Right ventricle myocardium inferior (tissue), 1 donor: ENCODE results near the gene ZNF148. TPM values are rescaled to one million over a fixed set of nuclear protein-coding genes. Genes with fewer than 3 reads are reported as not detected.

Source experiments
- ATAC-seq: fragments of 200-7000 bp; cut with Tn5 transposase; one replicate; pipeline ENCODE4 v1.9.1; 2020; ENCODE audit warnings: mild to moderate bottlenecking, moderate library complexity
- DNase-seq: peaks from one replicate; pipeline ENCODE4 v3.0.0; 2021; ENCODE audit errors: missing footprints
- intact Hi-C: fragments of 100-400 bp; cut with DNase I; formaldehyde crosslinking; loops from one replicate; pipeline ENCODE4 v1.11.0; 2022
- total RNA-seq: library from RNA; stranded (reverse); fragmentation: NEBNext Ultra II Directional; extraction: Animal tissue kit (Norgen Biotek cat#: 25700); gene quantifications from one replicate; pipeline ENCODE4 v1.2.1, GENCODE V29; 2021
- donor health status: DM: no; HTN: yes; CAD: no; lungs with severe emphysema.

The ZNF148 gene
- total RNA-seq, 1 donor from 2014 or later, result 43.7 TPM

DNA sequence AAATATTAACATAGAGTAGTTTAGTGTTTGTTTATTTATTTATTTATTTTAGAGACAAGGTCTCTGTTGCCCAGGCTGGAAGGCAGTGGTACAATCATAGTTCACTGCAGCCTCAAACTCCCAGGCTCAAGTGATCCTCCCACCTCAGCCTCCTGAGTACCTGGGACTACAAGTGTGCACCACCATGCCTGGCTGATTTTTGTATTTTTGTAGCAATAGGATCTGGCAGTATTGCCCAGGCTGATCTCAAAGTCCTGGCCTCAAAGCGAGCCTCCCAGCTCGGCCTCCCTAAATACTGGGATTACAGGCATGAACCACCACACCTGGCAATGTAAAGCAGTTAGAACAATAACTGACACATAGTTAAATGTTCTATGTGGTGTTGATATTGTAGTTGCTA, 4.4 kb upstream of the ZNF148 start:
- ATAC-seq (no peak), DNase-seq (no peak)
- intact Hi-C loops, result loop anchor here (5.0 to 10.0 kb wide), 2 partner anchors 92 to 385 kb away; no protein-coding TSS in a partner anchor

DNA sequence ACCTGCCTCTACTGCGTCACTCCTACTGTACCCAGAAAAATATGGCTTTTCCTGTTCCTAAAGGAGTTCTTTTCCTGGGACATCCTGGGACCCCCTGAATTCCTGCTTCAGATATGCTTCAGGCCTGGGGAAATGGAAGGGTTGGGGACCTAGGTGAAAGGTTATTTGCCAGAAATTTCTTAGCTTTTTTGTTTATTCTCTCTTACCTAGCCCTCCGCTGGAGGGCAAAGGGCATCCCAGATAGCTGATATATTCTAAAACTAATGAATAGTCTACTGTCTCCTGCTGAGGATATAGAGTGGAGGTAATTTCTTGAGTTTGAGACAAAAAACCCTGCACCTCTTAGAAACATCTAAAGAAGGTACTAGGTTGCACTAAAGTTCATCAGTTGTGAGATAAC, 3.6 kb upstream of the ZNF148 start:
- no peak for ATAC-seq
- no peak for DNase-seq
- intact Hi-C loops, result loop anchor here (5.0 to 10.0 kb wide), 2 partner anchors 91 to 384 kb away; no protein-coding TSS in a partner anchor

DNA sequence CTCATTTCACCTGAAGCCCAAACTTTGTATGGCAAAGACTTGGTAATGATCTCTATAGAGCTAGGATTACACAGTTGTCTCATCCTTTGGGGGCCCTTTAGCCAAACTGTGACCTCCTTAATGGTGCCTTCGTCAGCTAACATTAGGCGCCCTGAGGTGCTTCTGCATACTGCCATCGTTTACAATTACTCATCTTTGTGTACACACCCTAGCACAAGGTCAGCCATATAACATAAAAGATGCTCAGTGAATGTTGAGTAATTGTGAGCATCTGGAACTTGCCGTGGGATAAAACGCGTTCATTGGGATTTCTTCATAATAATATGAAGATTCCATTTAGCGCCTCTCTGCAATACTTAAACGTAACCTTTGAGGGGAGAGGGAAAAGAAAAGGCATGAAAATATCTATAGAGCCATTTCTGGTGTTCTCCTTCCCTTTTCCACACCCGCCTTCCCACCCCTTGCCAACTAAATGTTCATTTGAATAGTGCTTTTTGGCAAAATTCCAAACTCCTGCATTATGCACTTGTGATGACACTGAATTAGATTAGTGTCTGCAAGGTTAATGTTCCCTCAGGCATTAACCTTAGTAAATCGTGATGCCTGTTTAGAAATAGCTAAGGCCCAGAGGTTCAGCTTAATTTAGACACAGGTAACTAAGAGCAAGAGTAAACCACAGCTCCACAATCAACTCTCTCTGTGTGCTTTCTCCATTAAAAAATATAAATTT, 990 bp upstream of the ZNF148 start:
- ATAC-seq, result no peak
- intact Hi-C loops, result loop anchor here (5.0 to 10.0 kb wide), 2 partner anchors 89 to 381 kb away; no protein-coding TSS in a partner anchor
- no peak for DNase-seq

DNA sequence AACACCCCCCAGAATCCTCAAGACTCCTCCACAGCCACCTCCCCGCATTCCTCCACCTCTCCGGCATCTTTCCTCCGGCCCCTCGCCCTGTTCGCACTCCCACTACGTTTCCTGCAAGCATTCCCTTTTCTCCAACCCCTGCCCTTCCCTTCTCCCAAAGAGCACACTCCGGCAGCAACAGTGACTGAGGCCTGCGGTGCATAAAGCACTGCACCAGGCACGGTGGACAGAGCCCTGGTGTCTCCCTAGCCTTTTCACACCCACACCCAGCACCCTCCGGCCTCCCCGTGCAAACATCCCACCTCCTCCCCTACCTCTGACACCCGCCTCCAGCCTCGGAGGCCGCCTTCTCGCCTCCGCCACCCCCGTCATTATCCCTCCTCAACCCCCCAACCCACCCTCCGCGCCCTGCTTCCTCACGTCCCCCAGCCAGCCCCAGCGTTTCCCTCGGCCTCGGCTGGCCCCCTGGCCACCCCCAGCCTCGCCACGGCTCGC, 577 bp downstream of the ZNF148 start:
- ATAC-seq (peak; percentile 21), DNase-seq (peak; percentile 69)
- intact Hi-C loops, result loop anchor here (10.0 kb wide), 1 partner anchor 380 kb away; no protein-coding TSS in a partner anchor

DNA sequence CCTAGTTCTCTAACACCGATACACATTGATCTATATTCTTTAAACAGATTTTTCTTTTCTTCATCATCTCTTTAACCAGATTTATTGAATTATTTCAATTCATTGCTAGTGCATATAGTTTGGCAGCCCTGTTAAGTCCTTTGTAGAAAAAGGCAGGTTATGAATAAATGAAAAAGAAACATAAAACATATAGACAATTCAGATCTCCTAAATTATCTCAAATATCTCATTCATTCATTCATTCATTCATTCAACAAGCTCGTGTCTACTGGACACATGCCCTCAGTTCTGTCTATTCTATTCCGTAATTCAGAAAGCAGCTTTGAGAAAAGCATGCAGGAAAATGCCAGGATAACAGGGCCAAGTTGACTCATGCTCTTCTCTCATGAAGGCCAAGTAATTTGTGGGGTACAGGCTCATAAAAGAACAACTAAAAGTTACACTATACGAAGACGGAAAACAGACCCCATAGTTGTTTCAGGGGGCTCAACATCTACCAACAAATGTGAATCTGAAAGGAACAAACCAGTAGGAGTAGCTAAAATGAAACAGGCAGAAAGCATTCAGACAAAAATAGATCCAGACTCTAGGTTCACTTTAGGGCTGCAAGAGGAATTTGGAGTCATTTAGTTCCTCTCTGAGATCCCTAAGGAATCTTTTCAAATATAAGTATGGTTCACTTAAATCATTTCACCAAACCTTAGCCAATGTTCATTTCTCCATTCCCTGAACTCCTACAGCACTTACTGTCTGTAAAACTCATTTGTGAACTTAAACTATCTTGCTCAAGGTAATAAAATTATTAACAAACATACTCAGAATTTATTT, 7.5 kb downstream of the ZNF148 start:
- ATAC-seq, result no peak
- intact Hi-C loops, result no loop called here
- DNase-seq, result no peak

DNA sequence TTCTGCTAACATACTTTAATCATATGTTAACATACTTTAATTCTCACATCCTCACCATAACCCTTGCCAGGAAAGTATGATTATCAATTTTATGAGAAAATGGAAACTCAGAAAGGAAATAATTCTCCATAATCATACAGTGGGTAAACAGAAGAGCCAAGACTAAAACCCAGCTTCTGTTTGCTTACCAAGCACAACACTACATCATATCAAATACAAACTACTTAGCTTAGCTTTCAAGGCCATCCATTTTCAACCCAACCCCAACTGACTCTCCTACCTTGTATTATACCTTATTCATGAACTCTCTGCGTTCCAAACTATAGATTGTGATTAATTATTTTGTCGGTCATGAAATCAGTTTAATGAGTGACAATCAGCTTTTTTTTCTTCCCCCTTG, 9.0 kb downstream of the ZNF148 start:
- no peak for ATAC-seq
- intact Hi-C loops, result no loop called here

DNA sequence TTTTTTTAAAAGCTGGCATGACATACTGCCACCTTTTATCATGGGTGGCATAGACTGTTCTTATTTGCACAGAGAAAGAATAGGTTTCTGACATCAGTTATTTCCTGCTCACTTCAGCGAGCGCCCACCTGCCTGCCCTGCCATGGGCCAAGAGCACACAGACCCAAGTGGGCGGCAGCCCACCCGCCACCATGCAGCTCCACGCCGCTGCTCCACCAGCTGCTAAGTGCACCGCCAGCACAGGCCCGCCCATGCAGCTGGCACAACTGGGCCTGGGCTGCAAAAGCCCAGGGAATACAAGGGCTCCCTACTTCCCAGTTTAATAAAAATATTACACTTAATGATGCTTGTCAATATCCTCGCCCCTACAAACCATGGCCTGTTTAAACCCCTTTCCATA, 15.4 kb downstream of the ZNF148 start:
- intact Hi-C loops, result no loop called here
- DNase-seq (no peak), ATAC-seq (no peak)

More for the DNA sequence above, 9.0 kb downstream of the ZNF148 start:
- no peak for DNase-seq

DNA sequence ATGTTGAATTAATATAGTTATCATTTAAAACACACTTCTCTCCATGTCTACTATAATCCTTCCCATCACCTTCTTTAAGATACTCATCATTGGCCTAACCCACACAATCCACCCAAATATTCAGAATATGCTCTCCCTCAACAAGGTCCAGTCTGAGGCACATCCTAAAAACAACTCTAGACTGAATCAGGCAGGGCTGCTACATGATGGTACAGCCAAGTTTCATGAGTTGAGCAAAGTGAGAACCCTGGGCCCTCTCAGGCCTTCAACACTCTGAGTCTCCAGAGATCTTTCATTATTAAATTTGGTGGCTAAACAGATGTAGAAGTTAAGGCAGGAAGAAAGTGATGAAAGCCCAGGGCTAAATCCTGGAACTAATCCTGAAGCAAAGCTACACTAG, 16.2 kb downstream of the ZNF148 start:
- ATAC-seq (peak; percentile 73), DNase-seq (no peak)
- intact Hi-C loops, result no loop called here

DNA sequence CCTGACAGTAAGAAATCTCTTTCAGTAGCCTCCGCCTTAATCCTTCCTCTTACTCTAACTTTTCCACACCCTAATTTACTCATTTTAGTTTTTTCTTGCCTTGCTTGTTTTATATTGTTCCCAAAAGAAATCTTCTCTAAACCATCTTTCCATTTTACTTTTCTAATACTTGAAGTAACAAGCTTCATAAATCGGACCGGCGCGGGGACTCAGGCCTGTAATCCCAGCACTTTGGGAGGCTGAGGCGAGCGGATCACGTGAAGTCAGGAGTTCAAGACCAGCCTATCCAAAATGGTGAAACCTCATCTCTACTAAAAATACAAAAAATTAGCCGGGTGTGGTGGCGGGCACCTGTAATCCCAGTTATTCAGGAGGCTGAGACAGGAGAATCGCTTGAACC, 17.3 kb downstream of the ZNF148 start:
- intact Hi-C loops, result no loop called here
- ATAC-seq (no peak), DNase-seq (no peak)

DNA sequence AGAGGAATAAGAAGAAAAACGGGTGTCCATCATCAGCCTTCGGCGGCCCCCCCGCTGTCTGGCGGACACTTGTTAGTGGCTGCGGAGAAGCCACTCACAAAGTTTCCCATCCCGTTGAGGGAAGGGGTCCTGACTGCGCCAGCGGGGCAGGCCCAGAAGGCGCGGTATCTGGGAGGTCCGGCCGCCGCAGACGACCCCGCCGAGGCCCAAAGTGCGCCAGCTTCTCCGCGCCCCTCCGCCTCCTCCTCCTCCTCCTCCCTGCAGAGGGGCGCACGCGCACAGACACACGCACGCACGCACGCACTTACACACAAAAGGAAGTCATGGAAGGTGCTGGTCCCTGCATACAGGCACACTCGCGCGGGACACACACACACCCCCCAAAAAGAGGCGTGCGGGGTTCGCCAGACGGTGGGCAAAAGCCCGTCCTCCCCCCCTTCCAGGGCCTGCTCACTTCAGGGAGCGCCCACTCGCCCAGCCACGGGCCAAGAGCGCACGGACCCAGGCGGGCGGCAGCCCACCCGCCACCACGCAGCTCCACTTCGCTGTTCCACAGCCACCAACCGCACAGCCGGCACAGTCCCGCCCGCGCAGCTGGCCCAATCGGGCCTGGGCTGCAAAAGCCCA, 18.0 kb downstream of the ZNF148 start:
- peak; percentile 84 for ATAC-seq
- DNase-seq, result peak; percentile 72
- intact Hi-C loops, result no loop called here

DNA sequence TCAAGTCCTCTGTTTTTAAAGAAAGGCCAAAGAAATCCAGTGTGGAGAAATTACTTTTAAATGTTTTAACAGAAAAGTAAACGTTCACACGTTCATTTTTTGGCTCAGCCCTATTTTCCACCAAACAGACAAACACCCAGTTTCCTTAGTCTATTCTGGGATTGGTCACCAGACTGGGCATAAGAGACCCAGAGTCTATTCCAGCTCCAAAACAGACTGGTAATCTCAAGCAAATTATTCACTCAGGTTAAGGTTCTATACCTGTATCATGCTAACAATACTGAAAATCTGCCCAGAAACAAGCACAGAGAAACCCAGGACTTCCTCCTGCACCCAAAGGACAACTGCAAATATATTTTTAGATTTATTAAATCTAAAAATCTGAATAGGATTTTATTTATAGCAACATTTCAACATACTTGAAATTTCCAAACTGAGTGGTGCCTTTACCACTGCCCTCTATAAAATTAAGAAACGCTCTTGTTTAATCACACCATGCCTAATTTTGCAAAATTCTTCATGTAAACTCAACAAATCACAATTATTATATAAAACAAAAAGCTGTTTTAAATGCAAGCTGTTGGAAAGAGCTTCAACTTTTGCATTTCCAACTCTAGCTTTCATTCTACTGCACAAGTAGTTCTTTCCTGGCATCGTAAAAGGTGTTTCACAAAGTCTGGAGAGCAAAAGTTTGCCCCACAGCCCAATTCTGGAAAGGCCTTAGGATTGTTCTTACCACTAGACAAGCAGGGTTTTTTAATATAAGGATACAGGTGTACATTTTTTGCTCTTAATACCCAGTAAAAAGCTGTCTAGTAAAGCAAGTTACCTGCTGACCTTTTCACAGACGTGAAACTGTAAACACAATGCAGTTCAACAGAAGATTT, 18.7 kb downstream of the ZNF148 start:
- intact Hi-C loops, result no loop called here
- ATAC-seq (no peak), DNase-seq (no peak)

DNA sequence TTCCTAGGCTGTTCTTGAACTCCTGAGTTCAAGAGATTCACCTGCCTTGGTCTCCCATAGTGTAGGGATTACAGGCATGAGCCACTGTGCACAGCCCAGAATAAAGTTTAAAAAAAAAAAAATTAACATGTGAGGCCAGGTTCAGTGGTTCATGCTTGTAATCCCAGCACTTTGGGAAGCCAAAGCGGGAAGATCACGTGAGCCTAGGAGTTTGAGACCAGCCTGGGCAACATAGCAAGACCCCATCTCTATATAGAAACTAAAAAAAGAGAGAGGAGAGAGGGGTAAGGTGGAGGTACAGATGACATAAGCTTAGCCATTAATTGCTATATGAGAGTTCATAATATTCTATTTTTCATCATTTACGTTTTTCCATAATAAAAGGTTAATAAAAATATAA, 21.5 kb downstream of the ZNF148 start:
- DNase-seq (no peak), ATAC-seq (no peak)
- intact Hi-C loops, result no loop called here

DNA sequence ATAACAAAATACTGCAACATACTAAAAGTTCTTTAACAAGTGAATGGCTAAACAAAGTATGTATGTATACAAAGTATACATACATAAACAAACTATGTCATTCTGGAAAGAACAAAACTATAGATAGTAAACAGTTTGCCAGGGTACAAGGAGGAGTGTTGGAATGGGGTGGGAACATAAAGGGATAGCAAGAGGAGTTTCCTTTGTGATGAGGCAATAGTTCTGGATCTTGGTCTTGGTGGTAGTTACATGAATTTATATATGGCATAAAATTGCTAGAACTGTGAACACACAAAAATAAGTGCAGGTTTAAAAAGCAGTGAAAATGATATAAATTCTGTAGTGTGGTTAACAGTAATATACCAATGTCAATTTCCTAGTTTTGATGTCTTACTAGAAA, 22.0 kb downstream of the ZNF148 start:
- no peak for ATAC-seq
- no peak for DNase-seq
- intact Hi-C loops, result no loop called here

DNA sequence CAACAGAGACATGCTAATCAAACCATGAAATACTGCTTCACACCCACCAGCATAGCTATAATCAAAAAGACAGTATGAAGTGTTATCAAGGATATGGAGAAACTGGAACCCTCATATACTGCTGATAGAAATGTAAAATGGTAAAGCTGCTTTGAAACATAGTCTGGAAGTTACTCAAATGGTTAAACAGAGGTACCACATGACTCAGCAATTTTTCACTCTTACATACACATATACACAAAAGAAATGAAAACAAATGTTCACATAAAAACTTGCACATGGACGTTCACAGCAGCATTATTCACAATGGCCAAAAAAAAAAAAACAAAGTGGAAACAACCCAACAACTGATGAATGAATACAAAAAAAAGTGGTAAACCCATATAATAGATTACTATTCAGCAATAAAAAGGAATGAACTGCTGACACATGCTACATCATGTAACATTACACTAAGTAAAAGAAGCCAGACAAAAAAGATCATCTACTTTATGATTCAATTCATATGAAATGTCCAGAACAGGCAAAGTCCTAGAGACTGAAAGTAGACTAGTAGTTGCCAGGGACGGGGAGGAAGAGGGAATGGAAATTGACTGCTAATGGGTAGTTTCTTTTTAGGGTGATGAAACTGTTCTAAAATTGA, 23.2 kb downstream of the ZNF148 start:
- ATAC-seq, result no peak
- no peak for DNase-seq
- intact Hi-C loops, result no loop called here

DNA sequence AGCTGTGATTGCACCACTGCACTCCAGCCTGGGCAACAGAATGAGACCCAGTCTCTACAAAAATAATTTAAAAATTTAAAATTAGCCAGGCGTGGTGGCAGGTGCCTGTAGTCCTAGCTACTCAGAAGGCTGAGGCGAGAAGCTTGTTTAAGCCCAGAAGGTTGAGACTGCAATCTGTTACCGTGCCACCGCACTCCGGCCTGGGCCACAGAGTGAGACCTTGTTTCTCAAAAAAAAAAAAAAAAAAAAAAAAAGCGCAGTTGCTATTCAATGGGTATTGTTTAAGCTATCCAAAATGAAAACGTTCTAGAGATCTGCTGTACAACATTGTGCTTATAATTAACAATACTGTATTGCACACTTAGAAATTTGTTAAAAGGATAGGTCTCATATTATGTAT, 24.0 kb downstream of the ZNF148 start:
- DNase-seq (no peak), ATAC-seq (no peak)
- intact Hi-C loops, result no loop called here

DNA sequence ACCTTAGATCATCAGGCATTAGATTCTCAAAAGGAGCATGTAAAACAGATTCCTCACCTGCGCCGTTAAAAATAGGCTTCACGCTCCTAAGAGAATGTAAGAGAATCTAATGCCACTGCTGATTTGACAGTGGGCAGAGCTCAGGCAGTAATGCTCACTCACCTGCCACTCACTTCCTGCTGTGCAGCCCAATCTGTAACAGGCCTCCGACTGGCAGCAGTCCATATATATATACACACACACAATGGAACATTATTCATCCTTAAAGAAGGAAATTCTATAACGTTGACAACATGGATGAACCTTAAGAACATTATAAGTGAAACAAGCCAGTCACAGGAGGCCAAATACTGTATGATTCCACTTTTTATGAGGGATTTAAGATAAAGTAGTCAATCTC, 24.5 kb downstream of the ZNF148 start:
- no peak for ATAC-seq
- intact Hi-C loops, result no loop called here
- DNase-seq, result no peak

DNA sequence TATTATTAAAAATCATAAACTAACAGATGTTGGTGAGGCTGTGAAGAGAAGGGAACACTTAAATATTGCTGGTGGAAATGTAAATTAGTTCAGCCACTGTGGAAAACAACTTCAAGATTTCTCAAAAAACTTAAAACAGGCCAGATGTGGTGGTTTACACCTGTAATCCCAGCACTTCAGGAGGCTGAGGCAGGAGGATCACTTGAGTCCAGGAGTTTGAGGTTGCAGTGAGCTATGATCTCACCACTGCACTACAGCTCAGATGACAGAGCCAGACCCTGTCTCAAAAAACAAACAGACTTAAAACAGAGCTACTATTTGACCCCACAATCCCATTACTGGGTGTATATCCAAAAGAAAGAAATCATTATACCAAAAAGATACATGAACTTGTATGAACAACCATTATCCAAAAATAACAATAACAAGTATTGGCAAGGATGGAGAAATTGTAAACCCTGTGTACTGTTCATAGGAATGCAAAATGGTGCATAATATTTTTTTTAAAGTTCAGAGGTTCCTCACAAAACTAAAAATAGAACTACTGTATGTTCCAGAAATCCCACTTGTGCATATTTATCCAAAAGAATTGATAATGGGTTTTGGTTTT, 25.5 kb downstream of the ZNF148 start:
- intact Hi-C loops, result no loop called here
- no peak for ATAC-seq

DNA sequence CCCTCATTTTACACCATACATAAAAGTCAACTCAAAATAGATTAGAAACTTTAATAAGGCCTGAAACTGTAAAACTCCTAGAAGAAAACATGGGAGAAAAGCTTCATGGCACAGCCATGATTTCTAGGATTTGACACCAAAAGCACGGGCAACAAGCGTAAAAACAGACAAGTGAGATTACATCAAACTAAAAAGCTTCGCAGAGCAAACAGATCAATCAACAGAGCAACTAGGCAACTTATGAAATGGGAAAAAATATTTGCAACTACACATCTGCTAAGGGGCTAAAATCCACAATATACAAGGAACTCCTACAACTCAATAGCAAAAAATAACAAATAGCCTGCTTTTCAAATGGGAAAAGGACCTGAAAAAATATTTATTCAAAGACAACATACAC, 26.1 kb downstream of the ZNF148 start:
- no peak for ATAC-seq
- intact Hi-C loops, result no loop called here

More for the DNA sequence above, 25.5 kb downstream of the ZNF148 start:
- DNase-seq, result no peak

More for the DNA sequence above, 26.1 kb downstream of the ZNF148 start:
- no peak for DNase-seq
